Astrocyte (in vitro differentiated cells and primary cell): ENCODE data around the gene TBC1D16.

Experiments
- EZH2 ChIP-seq: IDR thresholded peaks from 2 replicates; pipeline ENCODE4 v1.6.1; 2012; ENCODE audit warnings: mild to moderate bottlenecking, low read length, inconsistent platforms; ENCODE audit not compliant: insufficient read depth
- TF ChIP-seq, protein P1 (sequence below): IDR thresholded peaks from 2 replicates; pipeline ENCODE4 v1.5.1; 2011; ENCODE audit warnings: low read depth, mild to moderate bottlenecking, inconsistent platforms, low read length, moderate library complexity; ENCODE audit not compliant: insufficient read depth

DNA sequence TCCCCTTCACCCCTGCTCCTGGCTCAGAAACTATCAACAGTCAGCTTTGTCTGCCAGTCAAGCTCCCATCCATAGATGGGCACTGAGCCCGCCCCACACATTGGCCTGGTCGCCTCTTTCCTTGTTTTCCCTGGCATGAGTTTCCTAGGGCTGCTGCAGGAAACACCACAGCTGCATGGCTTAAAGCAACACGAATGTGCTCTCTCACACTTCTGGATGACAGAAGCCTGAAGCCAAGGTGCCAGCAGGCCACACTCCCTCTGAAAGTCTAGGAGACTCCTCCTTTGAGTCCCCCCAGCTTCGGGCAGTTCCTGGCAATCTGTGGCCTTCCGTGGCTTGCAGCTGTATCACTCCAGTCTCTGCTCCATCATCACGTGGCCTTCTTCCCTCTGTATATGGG lies 69.9 kb downstream of the TBC1D16 start:
- TF ChIP-seq, protein P1, sequence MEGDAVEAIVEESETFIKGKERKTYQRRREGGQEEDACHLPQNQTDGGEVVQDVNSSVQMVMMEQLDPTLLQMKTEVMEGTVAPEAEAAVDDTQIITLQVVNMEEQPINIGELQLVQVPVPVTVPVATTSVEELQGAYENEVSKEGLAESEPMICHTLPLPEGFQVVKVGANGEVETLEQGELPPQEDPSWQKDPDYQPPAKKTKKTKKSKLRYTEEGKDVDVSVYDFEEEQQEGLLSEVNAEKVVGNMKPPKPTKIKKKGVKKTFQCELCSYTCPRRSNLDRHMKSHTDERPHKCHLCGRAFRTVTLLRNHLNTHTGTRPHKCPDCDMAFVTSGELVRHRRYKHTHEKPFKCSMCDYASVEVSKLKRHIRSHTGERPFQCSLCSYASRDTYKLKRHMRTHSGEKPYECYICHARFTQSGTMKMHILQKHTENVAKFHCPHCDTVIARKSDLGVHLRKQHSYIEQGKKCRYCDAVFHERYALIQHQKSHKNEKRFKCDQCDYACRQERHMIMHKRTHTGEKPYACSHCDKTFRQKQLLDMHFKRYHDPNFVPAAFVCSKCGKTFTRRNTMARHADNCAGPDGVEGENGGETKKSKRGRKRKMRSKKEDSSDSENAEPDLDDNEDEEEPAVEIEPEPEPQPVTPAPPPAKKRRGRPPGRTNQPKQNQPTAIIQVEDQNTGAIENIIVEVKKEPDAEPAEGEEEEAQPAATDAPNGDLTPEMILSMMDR, result no peak
- TF ChIP-seq EZH2, result no peak
